ENCODE measurements around the gene IL11.

IL11 gene

DNA sequence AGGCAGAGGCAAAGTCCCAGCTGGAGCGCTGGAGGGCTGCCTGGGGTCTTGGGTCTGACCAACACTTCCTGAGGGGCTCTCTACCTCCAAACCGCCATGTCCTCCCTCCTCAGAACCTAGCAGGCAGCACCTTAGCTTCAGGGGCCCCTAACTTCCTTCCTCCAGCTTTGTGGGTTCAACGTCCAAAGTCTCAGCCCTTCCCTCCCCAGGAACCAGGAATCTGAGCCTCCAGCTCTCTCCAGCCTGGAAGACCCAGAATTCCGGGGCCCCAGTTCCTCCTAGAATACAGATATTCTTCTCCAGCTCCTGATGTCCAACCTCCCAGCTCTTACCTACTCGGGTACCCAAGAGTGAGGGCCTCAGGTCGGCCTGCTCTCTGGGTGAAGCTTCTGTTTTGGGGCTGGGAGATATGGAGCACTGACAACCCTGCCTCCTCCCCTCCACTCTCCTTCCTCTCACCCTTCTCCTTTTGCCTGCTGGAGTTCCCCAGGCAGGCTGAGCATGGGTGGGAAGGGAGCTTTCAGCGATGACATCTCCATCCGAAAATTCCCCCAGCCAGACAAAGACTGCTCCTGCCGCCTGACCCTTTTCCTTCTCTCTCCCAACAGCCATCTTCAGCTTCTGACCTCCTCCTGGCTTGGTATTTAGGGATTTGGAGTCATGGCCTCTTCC, 48.7 kb downstream of the IL11 start:
- H3K36me3 Mint-ChIP-seq, result no peaks in the 10 kb centered on the region
- H3K4me1 Mint-ChIP-seq, result peaks cover 3% of the 10 kb centered on the region
- DNase-seq (ENCODE audit: low spot score in 2 of 2), result no peak
- no peaks in the 10 kb centered on the region for H3K9me3 Mint-ChIP-seq
- H3K27ac Mint-ChIP-seq, result no peak overlapping the region
- H3K27me3 Mint-ChIP-seq, result peaks cover 18% of the 10 kb centered on the region
- no peak for ATAC-seq (ENCODE audit: low read depth)
- H3K4me3 Mint-ChIP-seq, result no peak overlapping the region

- H3K27me3 Mint-ChIP-seq, result peaks cover 18% of the 10 kb centered on the region
- DNase-seq (ENCODE audit: low spot score in 2 of 2) (no peak), ATAC-seq (ENCODE audit: low read depth) (no peak)
- H3K27ac Mint-ChIP-seq, result no peak overlapping the region
- H3K36me3 Mint-ChIP-seq, result no peaks in the 10 kb centered on the region
- no peak overlapping the region for H3K4me3 Mint-ChIP-seq
- H3K4me1 Mint-ChIP-seq, result peaks cover 5% of the 10 kb centered on the region
- no peaks in the 10 kb centered on the region for H3K9me3 Mint-ChIP-seq
Observed at GRCh38 chr19:55320844-55321419, 49.3 kb downstream of the IL11 start.

DNA sequence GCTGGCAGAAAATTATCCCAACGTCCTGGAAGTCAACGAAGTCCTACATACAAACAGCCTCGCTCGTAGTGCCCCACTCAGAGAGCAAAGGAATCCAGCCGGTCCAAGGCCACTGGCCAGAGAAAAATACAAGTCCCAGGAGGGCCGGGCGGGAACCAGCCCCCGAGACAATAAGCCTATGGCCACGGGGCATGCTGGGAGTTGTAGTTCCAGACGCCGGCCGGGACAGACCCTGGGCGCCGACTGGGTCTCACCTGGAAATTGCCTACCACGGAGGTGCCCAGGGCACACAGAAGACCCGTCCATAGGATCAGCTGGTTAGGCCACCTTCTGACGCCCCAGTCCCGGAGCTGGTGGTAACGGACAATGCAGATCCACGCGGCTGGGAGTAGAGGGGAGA, 50.5 kb downstream of the IL11 start:
- DNase-seq (ENCODE audit: low spot score in 2 of 2), result no peak

DNA sequence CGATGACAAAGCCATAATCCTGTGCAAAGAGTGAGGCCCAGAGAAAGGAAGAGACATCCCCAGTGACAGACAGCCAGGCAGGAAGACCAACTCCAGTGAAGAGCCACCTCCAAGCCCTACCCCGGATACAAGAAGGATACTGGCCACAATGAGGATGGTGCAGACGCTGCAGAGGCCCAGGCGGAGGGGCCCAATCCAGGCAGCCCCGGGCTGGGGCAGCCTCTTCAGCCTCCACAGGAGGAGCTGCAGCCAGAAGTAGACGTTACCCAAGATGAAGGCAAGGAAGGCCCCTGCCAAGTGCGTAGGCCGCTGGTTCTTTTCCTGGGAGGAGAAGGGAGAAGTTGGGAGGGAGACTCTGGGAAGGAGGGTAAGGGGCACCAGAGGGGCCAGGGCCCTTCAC, 53.6 kb downstream of the IL11 start:
- peaks cover 4% of the 10 kb centered on the region for H3K4me1 Mint-ChIP-seq
- H3K36me3 Mint-ChIP-seq, result no peaks in the 10 kb centered on the region
- no peak for DNase-seq (ENCODE audit: low spot score in 2 of 2)
- ATAC-seq (ENCODE audit: low read depth), result no peak
- no peaks in the 10 kb centered on the region for H3K9me3 Mint-ChIP-seq
- H3K27ac Mint-ChIP-seq, result no peak overlapping the region
- H3K4me3 Mint-ChIP-seq, result no peak overlapping the region
- peaks cover 9% of the 10 kb centered on the region for H3K27me3 Mint-ChIP-seq

More for the DNA sequence above, 50.5 kb downstream of the IL11 start:
- Mint-ChIP-seq H3K9me3 (no peaks in the 10 kb centered on the region), H3K4me1 (peaks cover 5% of the 10 kb centered on the region), H3K27me3 (peaks cover 14% of the 10 kb centered on the region), H3K4me3 (no peak overlapping the region), H3K27ac (no peak overlapping the region), H3K36me3 (no peaks in the 10 kb centered on the region)
- ATAC-seq (ENCODE audit: low read depth), result no peak

DNA sequence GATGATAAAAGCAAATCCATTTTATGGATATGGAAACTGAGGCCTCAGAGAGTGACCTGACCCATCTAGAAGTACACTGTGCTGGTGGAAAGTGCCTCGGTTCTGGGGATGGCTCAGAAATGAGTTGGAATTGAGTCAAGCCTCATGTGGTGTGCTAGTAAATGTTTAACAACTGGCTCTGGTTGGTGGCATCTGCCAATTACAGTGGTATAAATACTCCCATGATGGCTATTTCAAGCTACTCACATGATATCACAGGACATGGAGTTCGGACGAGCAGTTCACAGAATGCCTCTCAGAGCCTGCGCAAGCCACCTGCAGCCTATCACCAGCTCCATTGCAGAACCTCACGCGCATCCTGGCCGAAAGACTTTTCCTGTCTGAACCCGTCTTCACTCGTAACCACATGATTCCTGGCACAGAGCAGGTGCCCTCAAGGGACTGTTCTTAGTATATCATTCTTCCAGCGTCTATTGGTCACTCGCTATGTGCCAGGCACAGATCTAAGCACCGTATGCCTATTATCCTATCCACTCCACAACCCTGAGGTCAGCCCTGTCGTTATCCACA, 54.2 kb downstream of the IL11 start:
- Mint-ChIP-seq H3K9me3 (no peaks in the 10 kb centered on the region), H3K36me3 (no peaks in the 10 kb centered on the region), H3K27me3 (peaks cover 8% of the 10 kb centered on the region), H3K4me1 (peaks cover 4% of the 10 kb centered on the region), H3K4me3 (no peak overlapping the region), H3K27ac (no peak overlapping the region)
- DNase-seq (ENCODE audit: low spot score in 2 of 2) (no peak), ATAC-seq (ENCODE audit: low read depth) (no peak)

GRCh38 chr19:55314396-55314795, 55.9 kb downstream of the IL11 start:
- H3K27ac Mint-ChIP-seq, result no peak overlapping the region
- H3K9me3 Mint-ChIP-seq, result no peaks in the 10 kb centered on the region
- H3K27me3 Mint-ChIP-seq, result peaks cover 6% of the 10 kb centered on the region
- H3K4me1 Mint-ChIP-seq, result peaks cover 4% of the 10 kb centered on the region
- DNase-seq (ENCODE audit: low spot score in 2 of 2), result no peak
- H3K36me3 Mint-ChIP-seq, result peaks cover 2% of the 10 kb centered on the region
- no peak for ATAC-seq (ENCODE audit: low read depth)
- H3K4me3 Mint-ChIP-seq, result no peak overlapping the region

Data from memory B cell (primary cell).